OCI-LY3 (cell line): ENCODE data around the gene MAD2L1BP.

Experiments used
- H2AFZ ChIP-seq: fragments of 200-600, 300-600 bp; shearing (Covaris generic); 2 replicates; pipeline ENCODE4 v1.6.0; 2014; ENCODE audit warnings: antibody characterized with exemption, low read depth, low read length
- H3K27ac ChIP-seq: fragments of 200-600, 300-600 bp; sonication (generic); 2 replicates; pipeline ENCODE4 v1.5.1; 2014; ENCODE audit warnings: mild to moderate bottlenecking, low read length, moderate library complexity, mixed read lengths
- H3K27me3 ChIP-seq: fragments of 200-600, 300-600 bp; sonication (generic); 2 replicates; pipeline ENCODE4 v1.6.1; 2014; ENCODE audit warnings: low read depth, low read length, mixed read lengths
- H3K36me3 ChIP-seq: fragments of 200-600, 300-600 bp; sonication (generic); replicated peaks from 2 replicates; pipeline ENCODE3; 2014; ENCODE audit warnings: low read depth, low read length, mixed read lengths
- H3K4me1 ChIP-seq: fragments of 300-600, 200-600 bp; sonication (generic); 2 replicates; pipeline ENCODE4 v1.6.1; 2014; ENCODE audit warnings: low read length, mixed read lengths
- H3K4me2 ChIP-seq: fragments of 200-600, 300-600 bp; sonication (generic); 2 replicates; pipeline ENCODE4 v1.6.1; 2014; ENCODE audit warnings: low read length, mixed read lengths
- H3K4me3 ChIP-seq: fragments of 300-600, 200-600 bp; sonication (generic); 2 replicates; pipeline ENCODE4 v1.5.1; 2014; ENCODE audit warnings: antibody characterized with exemption, mild to moderate bottlenecking, low read length, moderate library complexity
- H3K79me2 ChIP-seq: fragments of 300-600, 200-600 bp; shearing (Covaris generic); 2 replicates; pipeline ENCODE4 v1.6.1; 2014; ENCODE audit warnings: mild to moderate bottlenecking, low read length, mixed read lengths
- H3K9ac ChIP-seq: fragments of 300-600, 200-600 bp; shearing (Covaris generic); 2 replicates; pipeline ENCODE4 v1.6.0; 2014; ENCODE audit warnings: mild to moderate bottlenecking, low read length, moderate library complexity
- H3K9me3 ChIP-seq: fragments of 200-600, 300-600 bp; shearing (Covaris generic); 2 replicates; pipeline ENCODE4 v1.6.1; 2014; ENCODE audit warnings: low read length, mixed read lengths; ENCODE audit not compliant: insufficient read depth
- H4K20me1 ChIP-seq: fragments of 200-600, 300-600 bp; sonication (generic); 2 replicates; pipeline ENCODE4 v1.6.1; 2016; ENCODE audit warnings: low read length, mixed read lengths; ENCODE audit not compliant: insufficient read depth
- EZH2phosphoT487 ChIP-seq: fragments of 200-600 bp; shearing (Covaris generic); IDR thresholded peaks from 2 replicates; pipeline ENCODE4 v1.6.1; 2018; ENCODE audit warnings: antibody characterized with exemption, mixed run types, low read depth
- TF ChIP-seq, protein P1 (sequence below): fragments of 200-600, 300-600 bp; sonication (generic); IDR thresholded peaks from 2 replicates; pipeline ENCODE4 v1.5.1; 2014; ENCODE audit warnings: antibody characterized with exemption, low read length, low read depth

The MAD2L1BP gene

DNA sequence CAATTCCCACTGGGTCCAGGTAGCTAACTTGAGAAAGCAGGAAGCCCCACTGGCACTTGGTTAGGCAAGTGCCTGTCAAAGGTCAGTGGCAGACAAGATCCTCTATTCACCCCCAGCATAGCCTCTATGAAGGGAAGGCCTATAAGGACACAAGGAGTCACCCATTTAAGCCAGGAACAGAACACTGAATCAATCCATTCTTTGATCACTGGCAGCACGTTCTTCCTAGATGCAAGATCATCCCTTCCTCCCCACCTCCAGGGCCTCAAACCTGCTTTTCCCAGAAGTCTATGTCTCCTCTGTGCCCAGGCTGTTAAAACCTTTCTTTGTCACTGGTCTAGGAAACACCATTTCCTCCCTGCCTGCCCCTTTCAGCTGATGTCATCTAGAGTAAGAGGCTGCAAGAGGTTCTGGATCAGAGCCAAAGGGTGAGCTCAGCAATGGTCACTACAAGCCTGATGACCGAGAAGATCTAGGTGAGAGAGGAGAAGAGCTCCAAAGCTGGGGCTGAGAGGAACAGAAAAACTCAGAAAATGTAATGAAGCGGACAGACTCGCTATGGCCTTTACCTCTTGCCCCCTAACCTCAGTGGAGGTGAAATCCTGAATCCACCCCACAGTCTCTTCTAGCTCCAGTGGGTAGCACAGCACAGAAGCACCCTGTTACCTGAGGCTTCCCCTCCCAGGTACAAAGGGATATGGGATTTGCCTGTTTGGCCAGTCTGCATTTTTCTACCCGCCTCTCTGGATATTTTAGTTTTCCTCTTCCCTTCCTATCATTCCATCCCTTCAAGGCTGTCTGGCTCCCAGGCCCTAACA, 8.4 kb upstream of the MAD2L1BP start:
- no peak overlapping the region for H3K27ac ChIP-seq
- peaks cover 17% of the 10 kb centered on the region for H3K4me1 ChIP-seq
- H2AFZ ChIP-seq = no peak overlapping the region
- H4K20me1 ChIP-seq = no peaks in the 10 kb centered on the region
- H3K36me3 ChIP-seq = peaks cover 48% of the 10 kb centered on the region
- TF ChIP-seq, protein P1, sequence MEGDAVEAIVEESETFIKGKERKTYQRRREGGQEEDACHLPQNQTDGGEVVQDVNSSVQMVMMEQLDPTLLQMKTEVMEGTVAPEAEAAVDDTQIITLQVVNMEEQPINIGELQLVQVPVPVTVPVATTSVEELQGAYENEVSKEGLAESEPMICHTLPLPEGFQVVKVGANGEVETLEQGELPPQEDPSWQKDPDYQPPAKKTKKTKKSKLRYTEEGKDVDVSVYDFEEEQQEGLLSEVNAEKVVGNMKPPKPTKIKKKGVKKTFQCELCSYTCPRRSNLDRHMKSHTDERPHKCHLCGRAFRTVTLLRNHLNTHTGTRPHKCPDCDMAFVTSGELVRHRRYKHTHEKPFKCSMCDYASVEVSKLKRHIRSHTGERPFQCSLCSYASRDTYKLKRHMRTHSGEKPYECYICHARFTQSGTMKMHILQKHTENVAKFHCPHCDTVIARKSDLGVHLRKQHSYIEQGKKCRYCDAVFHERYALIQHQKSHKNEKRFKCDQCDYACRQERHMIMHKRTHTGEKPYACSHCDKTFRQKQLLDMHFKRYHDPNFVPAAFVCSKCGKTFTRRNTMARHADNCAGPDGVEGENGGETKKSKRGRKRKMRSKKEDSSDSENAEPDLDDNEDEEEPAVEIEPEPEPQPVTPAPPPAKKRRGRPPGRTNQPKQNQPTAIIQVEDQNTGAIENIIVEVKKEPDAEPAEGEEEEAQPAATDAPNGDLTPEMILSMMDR = no peak
- TF ChIP-seq EZH2phosphoT487 = no peak
- no peaks in the 10 kb centered on the region for H3K9me3 ChIP-seq
- peak overlapping the region; percentile 14; the same call in 1 of the 2 replicates for H3K4me2 ChIP-seq
- no peak overlapping the region for H3K4me3 ChIP-seq
- peaks cover 21% of the 10 kb centered on the region for H3K79me2 ChIP-seq
- no peak overlapping the region for H3K9ac ChIP-seq
- H3K27me3 ChIP-seq = no peaks in the 10 kb centered on the region

DNA sequence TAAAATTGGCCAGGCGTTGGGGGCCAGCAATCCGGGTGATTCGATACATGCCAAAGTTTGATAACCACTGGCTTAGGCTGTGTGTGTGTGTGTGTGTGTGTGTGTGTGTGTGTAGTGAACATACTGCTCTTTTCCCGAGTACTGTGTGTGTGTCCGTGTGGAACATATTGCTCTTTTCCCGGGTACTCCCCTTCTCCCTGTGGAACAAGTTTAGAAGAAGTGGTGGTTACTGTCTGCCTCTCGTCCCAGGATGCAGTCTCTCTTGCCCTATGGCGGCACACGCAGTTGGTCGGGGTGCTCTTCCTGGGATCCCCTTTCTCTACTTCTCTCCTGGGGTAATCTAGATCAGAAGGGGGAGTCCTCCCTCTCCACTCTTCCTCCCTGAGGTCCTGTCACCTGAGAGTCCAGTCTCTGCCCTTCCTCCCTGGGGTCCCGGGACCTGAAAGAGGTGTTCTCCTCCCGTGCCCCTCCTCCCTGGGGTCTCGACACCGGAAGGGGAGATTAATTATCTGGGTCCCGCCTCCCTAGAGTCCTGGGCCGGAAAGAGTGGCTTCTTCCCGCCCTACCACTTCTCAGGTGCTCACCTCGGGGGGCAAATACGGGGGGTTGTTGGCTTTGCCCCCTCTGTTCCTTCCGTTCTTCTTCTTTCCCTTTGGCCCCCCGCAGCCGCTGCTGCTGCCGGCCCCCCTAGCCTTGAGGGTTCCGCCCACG, 7.1 kb upstream of the MAD2L1BP start:
- Histone ChIP-seq H3K27me3 (no peaks in the 10 kb centered on the region), H3K4me3 (peak overlapping the region; percentile 81), H2AFZ (no peak overlapping the region; the same call in 1 of the 2 replicates), H3K27ac (peak overlapping the region; percentile 66), H3K4me2 (peak overlapping the region; percentile 59), H4K20me1 (no peaks in the 10 kb centered on the region), H3K4me1 (peaks cover 17% of the 10 kb centered on the region), H3K9ac (peak overlapping the region; percentile 77), H3K36me3 (peaks cover 38% of the 10 kb centered on the region), H3K79me2 (peaks cover 21% of the 10 kb centered on the region), H3K9me3 (no peaks in the 10 kb centered on the region)
- TF ChIP-seq EZH2phosphoT487 = no peak
- TF ChIP-seq, protein P1 = no peak

GRCh38 chr6:43629104-43629504, 6.5 kb upstream of the MAD2L1BP start, which contains the start of gene GTPBP2:
GTPBP2 (minus strand) TSS chr6:43629264; CDS start chr6:43629162, 102 bp downstream.
- H3K9ac ChIP-seq = peak within 1 kb of the TSS; percentile 96
- H2AFZ ChIP-seq = peak within 1 kb of the TSS; percentile 75
- peak within 1 kb of the TSS; percentile 81 for H3K4me3 ChIP-seq
- peak within 1 kb of the TSS; percentile 89 for H3K27ac ChIP-seq
- peak within 1 kb of the TSS; percentile 86 for H3K4me2 ChIP-seq
- peaks cover 33% of the 10 kb centered on the region for H3K36me3 ChIP-seq
- peaks cover 21% of the 10 kb centered on the region for H3K79me2 ChIP-seq
- H4K20me1 ChIP-seq = no peaks in the 10 kb centered on the region
- no peaks in the 10 kb centered on the region for H3K27me3 ChIP-seq
- no peak for TF ChIP-seq EZH2phosphoT487
- TF ChIP-seq, protein P1 = no peak
- peaks cover 17% of the 10 kb centered on the region for H3K4me1 ChIP-seq
- no peaks in the 10 kb centered on the region for H3K9me3 ChIP-seq
